GM18520 (cell line): ENCODE results near the gene EDRF1.
"Not testable (repeated sequence)": the region's sequence is repeated elsewhere in the genome, so short reads cannot be mapped to it uniquely, and the experiment has no call there.

ENCODE experiments used
- ATAC-seq: cut with Tn5 transposase; IDR thresholded peaks from one replicate; pipeline ENCODE4 v1.9.1; 2021; ENCODE audit not compliant: unreplicated experiment

Gene EDRF1

DNA sequence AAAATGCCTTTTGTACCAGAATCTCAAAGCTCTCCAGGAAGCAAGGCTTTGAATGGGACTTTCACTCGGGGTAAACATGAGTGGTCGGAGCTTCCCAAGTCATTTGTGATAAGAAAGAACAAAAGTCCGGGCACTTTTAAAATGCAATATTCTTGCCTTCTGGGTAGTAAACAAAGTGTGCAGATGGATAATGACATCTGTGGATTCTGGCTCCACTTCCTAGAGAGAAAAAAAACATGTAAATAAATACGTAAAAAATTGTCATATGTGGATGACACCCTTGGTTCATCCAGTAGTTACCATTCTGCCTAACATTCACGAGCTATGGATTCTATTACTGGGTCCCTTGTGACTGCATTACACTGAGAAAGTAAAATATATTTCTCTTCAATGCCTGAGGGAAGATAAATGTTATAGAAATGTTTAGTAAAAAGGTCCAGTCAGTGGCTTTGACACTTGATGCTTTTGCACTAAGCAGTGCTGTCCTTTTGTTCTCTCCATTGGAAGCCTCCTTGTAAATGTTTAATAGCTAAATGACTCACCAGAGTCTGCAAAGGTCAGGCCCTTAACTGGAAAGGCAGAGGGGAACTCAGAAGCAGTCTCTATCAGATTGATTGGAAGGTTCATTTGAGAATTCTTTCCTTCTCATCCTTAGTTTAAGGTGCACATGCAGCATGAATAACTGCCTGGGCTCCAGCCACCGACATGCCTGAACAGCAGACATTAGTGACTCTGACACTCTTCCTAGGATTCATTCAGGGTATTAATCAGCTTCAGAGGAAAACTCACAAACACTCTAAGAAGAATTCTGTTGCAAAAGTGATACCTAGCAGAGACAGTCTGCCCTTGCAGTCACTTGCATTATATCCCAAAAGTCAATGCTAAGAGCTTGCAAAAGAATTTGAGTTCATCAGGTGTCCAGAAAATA, 11.7 kb upstream of the EDRF1 start:
- ATAC-seq, result no peak

DNA sequence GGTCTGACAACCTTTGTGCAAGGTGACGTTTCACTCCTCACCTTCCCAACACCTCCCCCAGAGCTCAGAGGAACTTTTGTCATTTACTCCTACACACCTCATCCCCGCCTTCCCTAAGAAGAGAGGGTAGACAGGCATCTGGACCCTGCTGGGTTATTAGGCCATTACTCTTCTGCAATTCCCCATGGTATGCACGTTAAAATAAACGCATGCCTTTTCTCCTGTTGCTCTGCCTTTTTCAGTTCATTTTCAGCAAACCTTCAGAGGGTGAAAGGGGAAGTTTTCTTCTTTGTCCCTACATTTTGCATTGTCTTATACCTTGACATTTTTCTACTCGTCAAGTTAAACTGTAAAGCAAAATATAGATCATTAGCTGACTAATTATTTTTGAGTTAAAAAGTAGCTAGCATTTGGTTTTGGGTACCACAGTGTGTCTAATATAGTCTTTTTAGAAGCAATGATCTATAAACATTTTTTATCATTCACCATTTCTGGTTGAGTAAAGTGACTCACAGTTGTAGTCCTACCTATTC, 10.5 kb upstream of the EDRF1 start:
- no peak for ATAC-seq

DNA sequence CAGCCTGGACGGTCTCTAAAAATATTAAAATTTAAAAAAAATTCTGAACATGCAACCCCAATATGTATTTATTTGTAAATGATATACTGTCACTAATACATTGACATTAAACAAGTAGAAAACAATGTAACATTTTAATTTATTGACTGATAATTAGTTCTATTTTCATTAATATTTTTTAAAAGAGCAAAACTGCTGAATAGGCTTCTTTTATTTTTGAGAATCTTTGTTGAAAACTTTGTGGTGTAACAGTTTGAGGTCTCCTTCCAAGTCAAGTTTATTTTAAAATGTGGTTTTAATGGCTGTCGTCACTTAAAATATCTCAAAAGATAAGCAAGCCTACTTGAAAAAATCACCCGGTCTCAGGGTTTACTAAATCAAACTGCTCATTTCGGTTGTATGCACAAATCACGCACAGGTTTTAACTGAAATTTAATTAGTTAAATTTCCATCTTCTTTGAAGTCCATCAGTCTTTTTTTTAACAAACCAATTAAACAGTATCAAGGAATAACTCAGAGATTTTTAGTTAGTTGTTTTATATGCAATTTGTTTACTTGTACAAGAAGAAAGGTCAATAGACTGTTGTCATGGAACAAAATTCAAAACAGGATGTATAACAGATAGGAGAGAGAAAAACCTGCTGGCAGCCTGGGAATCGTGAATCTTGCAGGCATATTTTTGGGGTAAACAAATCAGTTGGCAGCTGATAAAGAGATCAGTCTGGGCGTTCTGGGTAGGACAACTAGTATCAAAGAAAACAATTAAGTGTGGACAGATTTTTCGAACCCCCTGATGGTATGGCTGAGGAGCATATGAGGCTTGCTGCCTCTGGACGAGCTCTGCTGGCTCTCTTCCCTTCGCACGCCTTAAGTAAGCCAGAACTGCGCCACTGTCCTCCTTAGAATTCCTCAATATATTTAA, 9.7 kb upstream of the EDRF1 start:
- ATAC-seq, result no peak

DNA sequence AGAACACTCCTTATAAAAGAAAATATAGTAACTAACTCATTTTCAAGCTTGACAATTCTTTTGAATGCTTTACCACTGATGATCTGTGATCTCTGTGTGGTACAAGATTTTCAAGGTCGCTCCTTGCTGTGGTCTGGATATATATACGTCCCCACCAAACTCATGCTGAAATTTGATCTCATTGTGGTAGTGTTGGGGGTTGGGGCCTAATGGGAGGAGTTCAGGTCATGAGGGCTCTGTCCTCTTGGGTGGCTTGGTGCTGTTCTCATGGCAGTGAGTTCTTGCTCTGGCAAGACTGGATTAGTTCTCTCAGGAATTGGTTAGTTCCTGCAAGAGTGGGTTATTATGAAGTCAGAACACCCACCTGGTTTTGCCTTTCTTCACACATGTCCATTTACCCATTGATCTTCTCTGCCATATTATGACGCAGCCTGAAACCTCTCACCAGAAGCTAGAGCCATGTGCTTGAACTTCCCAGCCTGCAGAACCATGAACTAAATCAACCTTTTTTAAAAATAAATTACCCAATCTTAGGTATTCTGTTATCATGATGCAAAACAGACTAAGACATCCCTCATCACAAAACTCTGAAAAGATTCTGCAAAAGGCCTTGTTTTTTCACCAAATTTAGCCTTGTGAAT, 8.3 kb upstream of the EDRF1 start:
- ATAC-seq, result no peak

DNA sequence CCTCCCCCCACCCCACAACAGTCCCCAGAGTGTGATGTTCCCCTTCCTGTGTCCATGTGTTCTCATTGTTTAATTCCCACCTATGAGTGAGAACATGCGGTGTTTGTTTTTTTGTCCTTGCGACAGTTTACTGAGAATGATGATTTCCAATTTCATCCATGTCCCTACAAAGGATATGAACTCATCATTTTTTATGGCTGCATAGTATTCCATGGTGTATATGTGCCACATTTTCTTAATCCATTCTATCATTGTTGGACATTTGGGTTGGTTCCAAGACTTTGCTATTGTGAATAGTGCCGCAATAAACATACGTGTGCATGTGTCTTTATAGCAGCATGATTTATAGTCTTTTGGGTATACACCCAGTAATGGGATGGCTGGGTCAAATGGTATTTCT, 4.8 kb upstream of the EDRF1 start:
- ATAC-seq, result not testable (repeated sequence)

DNA sequence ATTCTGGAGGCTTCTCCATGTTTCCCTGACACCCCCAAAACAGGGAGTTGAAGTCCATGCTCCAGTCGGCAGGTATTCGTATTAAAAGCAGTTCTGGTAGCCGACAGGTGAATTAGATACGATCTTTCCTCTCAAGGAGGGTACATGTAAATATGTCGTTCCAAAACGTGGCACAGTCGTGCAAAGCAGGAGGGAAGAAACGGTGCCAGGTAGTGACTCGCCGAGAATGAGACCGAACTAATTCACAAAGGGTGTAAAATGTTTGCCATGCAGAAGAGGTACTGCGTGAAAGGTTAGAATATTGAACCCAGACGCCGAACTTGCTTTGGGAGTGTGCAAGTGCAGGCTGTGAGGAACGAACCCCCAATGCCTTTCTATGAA, 483 bp downstream of the EDRF1 start:
- no peak for ATAC-seq

DNA sequence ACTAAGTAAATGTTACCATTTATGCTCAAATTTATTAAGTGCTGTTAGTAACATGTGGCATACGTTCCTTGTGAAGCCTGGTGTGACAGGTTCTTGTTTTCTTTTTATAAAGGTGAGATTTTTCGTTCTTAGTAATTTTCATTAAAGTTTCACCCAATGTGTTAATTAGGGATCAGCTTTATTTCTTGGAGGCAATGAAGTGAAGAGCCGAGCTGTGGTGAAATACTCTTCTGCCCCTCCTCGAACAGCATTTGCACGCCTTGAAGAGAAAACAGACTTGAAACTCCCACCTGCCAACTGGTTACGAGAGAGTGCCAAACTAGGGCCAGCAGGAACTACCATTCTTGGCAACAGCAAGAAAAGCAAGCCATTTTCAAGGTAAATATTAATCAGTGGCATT, 1.5 kb downstream of the EDRF1 start:
- peak; percentile 30 for ATAC-seq

DNA sequence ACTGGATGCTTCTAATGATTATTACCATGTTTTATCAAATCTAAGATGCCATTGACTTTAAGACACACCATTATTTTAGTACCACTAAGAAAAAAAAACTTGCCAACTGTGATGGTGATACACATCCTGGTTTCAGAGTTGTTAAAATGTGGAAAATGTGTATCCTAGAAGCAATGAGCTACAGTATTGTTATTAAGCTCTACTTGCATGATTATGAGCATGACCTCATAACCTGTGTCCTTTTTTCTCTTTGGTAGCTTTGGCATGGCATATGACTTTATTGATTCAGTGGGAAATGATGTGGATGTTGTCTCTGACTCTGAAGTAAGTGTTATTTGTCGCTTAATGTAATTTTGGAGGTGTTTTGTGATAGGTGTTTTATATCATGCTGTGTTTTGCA, 3.3 kb downstream of the EDRF1 start:
- ATAC-seq, result no peak

DNA sequence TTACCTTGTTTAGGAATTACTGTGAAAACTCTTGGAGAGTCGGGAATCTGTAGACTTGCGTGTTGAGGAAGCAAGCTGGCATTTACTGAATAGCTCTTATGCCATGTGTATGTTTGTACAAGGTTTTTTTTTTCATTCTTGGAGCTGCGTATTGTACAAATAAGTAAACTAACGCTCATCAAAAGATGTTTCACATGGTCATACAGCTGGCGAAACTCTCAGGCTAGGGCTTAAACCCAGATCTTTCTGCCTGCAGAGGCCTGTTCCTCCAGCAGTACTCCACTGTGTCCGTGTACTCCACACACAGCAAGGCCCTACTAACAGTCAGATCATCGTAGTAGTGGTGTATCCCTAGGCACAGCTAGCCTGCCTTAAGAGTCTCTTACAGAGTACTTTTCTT, 7.4 kb downstream of the EDRF1 start:
- ATAC-seq, result no peak

DNA sequence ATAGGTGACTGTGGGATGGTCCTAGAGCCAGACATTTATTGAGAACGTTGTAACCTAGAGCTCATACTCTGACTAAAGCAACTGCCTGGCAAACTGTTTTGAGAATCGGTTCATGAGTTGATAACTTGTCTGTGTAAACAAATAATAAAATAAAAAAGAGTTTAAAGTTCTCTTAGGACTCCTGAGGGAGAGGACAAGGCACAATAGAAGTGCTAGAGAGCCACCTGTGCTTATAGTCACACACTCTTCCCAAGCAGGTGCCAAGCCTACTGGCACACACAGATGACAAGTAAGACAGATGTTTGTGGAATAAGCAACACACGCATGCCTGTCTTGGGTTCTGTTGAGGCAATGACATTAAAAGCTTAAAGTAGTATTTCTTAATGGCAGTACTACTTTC, 7.9 kb downstream of the EDRF1 start:
- ATAC-seq, result no peak

DNA sequence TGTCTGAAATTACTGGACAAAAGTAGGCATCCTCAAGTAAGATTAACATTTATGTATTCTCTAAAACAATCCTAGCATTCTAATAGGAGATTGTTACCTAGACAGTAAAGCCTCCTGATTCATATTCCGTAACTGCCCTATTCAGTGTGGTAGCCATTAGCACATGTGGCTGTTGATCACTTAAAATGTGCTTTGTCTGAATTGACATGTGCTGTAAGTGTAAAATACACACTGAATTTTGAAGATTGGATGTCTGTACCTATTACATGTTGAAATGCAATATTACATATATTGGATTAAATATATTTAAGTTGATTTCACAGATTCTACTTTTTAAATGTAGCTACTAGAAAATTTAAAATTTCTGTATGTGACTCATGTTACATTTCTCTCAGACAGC, 14.6 kb downstream of the EDRF1 start:
- ATAC-seq, result no peak

DNA sequence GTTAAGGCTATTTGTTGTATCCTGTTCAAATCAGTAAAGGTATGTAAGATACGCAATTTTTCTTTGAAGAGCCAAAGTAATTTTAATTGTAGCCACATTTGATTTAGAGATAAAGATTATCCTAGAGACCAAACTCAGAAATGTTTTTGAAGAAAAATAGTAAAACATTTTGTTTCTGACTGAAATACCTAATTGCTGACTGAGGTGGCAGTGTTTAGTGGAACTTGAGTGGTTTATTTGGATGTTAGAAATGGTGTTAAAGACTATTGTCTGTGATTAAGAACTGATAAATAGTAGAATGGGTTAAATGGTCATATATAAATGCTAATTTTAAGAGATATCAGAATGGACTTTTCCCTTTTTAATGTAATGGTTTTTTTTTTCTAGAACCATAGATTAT, 15.3 kb downstream of the EDRF1 start:
- no peak for ATAC-seq

DNA sequence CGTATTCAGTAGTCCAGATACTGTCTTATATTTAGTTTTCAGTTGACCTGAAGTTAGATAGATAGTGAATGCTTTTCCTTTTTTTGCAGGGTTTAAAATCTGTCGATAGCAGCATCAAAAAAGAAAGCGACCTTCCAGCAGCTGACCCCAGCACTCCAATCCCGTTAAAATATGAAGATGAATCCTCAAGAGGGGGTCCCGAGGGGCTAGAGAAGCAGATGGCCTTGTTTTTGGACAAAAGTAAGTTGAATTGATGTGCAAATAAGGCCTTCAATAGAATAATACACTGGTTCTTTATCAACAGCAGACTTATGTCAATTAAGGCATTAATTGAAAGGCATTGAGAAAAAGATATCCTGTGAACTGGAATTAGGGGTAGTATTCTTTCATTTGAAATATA, 18.7 kb downstream of the EDRF1 start:
- no peak for ATAC-seq

DNA sequence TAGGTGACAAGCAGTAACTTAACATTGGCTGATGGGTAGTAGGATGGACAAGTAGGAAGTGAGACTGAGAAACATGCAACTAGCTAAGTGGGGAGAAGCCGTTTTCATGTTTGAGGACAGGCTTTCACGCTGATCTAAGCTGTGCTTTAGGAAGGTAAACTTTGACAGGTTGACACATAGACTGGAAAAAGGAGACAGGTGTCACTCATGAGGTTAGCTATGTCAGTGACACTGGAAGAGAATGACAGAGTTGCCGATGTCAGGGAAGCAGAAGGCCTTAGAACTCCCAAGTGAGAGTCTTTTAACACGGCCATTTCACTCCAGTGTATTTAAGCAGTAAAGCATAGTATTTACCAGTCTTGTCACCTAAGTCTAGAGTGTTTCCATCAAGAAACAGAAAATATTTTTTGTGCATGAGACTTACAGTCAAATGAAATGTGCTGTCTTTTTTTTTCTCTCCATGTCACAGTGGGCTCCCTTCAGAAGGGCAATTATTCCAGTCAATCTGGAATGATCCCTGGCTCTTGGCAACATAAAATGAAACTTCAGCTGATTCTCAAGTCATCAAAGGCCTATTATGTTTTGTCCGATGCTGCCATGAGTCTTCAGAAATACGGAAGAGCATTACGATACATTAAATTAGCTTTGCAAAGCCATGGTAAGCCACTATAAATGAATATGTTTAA, 20.6 kb downstream of the EDRF1 start:
- ATAC-seq, result no peak

DNA sequence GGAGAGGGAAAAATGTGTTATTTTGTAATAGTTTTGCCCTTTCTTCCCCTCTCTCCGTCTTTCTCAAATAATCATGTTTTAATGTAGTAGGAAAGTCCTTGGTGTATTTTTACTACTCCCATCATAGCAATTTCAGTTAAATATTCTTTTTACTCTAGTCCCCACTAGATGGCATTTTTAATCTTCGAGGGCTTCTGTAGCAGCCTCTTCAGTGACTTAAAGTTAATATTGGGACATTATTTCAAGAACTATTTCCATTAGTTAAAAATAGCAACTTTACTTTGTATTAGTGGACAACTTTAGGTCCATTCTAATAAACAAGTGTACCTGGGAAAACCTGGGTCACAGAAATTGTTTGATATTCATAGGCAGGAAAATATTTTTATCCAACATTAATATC, 23.0 kb downstream of the EDRF1 start:
- ATAC-seq, result no peak

DNA sequence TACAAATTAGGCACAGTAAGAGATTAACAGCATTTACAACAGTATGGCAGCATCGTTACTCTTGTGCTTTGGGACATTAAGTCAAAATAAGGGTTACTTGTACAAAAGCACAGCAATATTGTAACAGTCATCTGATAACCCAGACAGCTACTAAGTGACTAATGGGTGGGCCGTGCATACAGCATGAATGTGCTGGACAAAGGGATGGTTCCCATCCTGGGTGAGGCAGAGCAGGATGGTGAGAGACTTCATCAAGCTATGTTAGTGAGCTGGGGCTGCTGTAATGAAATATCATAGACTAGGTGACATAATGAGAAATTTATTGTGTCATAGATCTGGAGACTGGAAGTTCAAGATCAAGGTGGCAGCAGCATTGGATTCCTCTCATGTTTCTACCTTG, 25.4 kb downstream of the EDRF1 start:
- ATAC-seq, result no peak

DNA sequence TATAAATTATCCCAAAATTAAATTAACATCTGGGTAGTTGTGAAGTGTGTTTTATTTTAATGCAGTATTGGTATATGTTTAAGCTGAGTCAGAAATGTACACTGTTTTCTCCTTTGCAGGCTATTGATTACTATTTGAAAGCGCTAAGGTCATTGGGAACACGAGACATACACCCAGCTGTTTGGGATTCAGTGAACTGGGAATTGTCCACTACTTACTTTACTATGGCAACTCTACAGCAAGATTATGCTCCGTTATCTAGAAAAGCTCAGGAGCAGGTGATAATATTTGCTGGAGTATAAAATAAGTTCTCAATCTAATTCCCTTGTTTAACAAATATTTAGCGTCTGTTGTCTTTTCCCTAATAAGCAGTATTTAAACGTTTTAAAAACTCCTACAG, 27.9 kb downstream of the EDRF1 start:
- no peak for ATAC-seq

DNA sequence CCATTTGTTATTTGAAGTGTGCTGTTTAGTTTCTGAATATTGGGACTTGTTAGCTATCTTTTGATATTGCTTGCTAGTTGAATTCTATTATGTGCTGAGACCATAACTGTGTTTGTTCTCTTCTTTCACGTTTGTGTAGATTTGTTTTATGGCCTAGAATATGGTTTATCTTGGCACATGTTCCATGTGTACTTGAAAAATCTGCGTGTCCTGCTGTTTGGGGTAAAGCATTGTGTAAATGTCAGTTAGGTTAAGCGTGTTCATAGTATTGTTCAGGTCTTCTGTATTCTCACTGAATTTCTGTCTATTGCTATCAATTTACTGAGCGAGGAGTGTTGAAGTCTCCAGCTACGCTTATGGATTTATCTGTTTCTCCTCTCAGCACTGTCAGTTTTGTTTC, 36.7 kb downstream of the EDRF1 start:
- no peak for ATAC-seq

DNA sequence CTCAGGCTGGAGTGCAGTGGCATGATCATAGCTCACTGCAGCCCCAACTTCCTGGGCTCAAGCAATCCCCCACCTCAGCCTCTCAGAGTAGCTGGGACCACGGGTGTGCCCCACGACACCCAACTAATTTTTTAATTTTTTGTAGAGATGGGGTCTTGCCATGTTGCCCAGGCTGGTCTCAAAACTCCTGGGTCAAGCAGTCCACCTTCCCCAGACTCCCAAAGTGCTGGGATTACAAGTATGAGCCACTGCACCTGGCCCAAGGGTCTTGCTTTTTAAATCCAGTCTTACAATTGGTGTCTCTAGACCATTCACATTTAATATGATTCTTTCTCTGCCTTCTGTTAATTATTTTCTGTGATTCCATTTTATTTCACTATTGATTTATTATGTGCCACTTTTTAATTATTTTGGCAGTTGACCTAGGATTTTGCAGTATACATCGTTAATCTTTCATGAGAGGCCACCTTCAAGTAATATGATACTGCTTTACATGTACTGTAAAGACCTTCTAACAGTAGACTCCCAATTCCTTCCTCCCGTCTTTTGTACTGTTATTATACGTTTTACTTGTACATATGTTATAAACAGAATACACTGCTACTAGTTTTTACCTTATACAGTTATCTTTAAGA, 37.5 kb downstream of the EDRF1 start:
- ATAC-seq, result no peak

DNA sequence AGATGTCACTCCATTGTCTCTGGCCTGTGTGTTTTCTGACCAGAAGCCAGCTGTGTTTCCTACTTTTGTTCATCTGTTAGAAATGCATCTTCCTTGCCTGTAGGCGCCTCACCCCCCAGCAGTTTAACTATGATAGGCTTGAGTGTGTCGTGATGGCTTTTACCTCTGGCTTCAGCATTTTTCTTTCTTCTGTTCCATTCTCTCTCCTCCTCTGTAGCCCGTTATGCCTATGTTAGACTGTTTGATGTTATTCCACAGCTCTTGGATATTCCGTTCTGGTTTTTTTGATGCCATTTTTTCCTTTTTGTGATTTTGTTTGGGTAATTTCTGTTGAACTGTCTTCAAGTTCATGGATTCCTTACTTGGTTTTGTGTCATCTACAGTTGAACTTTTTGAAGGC, 38.2 kb downstream of the EDRF1 start:
- no peak for ATAC-seq
